GM18511 (cell line): Measurements from ENCODE around the gene ALPG.
"Not testable (repeated sequence)": the region's sequence is repeated elsewhere in the genome, so short reads cannot be mapped to it uniquely, and the experiment has no call there.

Source experiments
- ATAC-seq: cut with Tn5 transposase; IDR thresholded peaks from one replicate; pipeline ENCODE4 v1.9.1; 2021; ENCODE audit warnings: mild to moderate bottlenecking, moderate library complexity; ENCODE audit not compliant: unreplicated experiment

ALPG gene

GRCh38 chr2:232438951-232439757, 32.5 kb downstream of the ALPG start:
- peak; percentile 50 for ATAC-seq

GRCh38 chr2:232439758-232440135, 33.1 kb downstream of the ALPG start:
- ATAC-seq, result peak; percentile 6

- peak; percentile 75 for ATAC-seq
Observed at GRCh38 chr2:232440220-232441018, 33.8 kb downstream of the ALPG start.

GRCh38 chr2:232441147-232441651, 34.6 kb downstream of the ALPG start:
- no peak for ATAC-seq

GRCh38 chr2:232441922-232442321, 35.3 kb downstream of the ALPG start:
- not testable (repeated sequence) for ATAC-seq

GRCh38 chr2:232442431-232442830, 35.8 kb downstream of the ALPG start:
- ATAC-seq, result not testable (repeated sequence)

GRCh38 chr2:232443047-232443446, 36.4 kb downstream of the ALPG start:
- not testable (repeated sequence) for ATAC-seq

- not testable (repeated sequence) for ATAC-seq
Observed at GRCh38 chr2:232443669-232444408, 37.2 kb downstream of the ALPG start.

- no peak for ATAC-seq
Observed at GRCh38 chr2:232444409-232445148, 37.9 kb downstream of the ALPG start.

GRCh38 chr2:232445149-232445885, 38.7 kb downstream of the ALPG start:
- not testable (repeated sequence) for ATAC-seq

GRCh38 chr2:232446266-232446777, 39.7 kb downstream of the ALPG start:
- ATAC-seq, result not testable (repeated sequence)

- no peak for ATAC-seq
Observed at GRCh38 chr2:232447091-232447620, 40.5 kb downstream of the ALPG start.

GRCh38 chr2:232447638-232448303, 41.1 kb downstream of the ALPG start:
- no peak for ATAC-seq

- ATAC-seq, result no peak
Observed at GRCh38 chr2:232448304-232448690, 41.7 kb downstream of the ALPG start.

- no peak for ATAC-seq
Observed at GRCh38 chr2:232449964-232450363, 43.3 kb downstream of the ALPG start.

- not testable (repeated sequence) for ATAC-seq
Observed at GRCh38 chr2:232451645-232452044, 45.0 kb downstream of the ALPG start.

- no peak for ATAC-seq
Observed at GRCh38 chr2:232454630-232455029, 48.0 kb downstream of the ALPG start.

GRCh38 chr2:232455426-232456255, 49.0 kb downstream of the ALPG start, which contains the start of gene ALPI:
Gene ALPI, plus strand, starts transcription at chr2:232456153. Its CDS starts 47 bp downstream, at chr2:232456200.
- no peak for ATAC-seq
